GM12878 (cell line): ENCODE results near the gene FAAP100. TPM values are rescaled to one million over a fixed set of nuclear protein-coding genes. Genes with fewer than 3 reads are reported as not detected.

Source experiments
- BACH1 ChIP-seq: fragments of 450-650 bp; IDR thresholded peaks from 2 replicates; pipeline ENCODE4 v1.6.1; 2017; ENCODE audit warnings: mild to moderate bottlenecking, borderline replicate concordance
- BCL3 ChIP-seq: IDR thresholded peaks from 2 replicates; pipeline ENCODE4 v1.6.1; 2011; ENCODE audit warnings: borderline replicate concordance, low read depth, mild to moderate bottlenecking, moderate library complexity, low read length; ENCODE audit not compliant: insufficient read depth, poor library complexity, severe bottlenecking
- BCLAF1 ChIP-seq: fragments of 450-650 bp; IDR thresholded peaks from 2 replicates; pipeline ENCODE4 v1.6.1; 2017; ENCODE audit warnings: antibody characterized with exemption, mild to moderate bottlenecking, moderate library complexity
- EGR1 ChIP-seq, 2 experiments: IDR thresholded peaks; 1 replicate in 1 of 2; 2 replicates in 1 of 2; pipeline ENCODE4 v1.6.1; 2011 to 2012; ENCODE audit warnings: low read depth in 2 of 2, low read length in 2 of 2, borderline replicate concordance in 1 of 2, mild to moderate bottlenecking in 1 of 2, moderate library complexity in 1 of 2
- ELK1 ChIP-seq: IDR thresholded peaks from 2 replicates; pipeline ENCODE4 v1.6.1; 2012; ENCODE audit warnings: low read depth, low read length, improper control_type of control experiment
- IKZF1 ChIP-seq: fragments of 450-650 bp; conservative IDR thresholded peaks from 2 replicates; pipeline ENCODE4 v1.6.1; 2017; ENCODE audit warnings: antibody characterized with exemption, mild to moderate bottlenecking
- ZBED1 ChIP-seq: IDR thresholded peaks from 2 replicates; pipeline ENCODE4 v1.6.1; 2016; ENCODE audit warnings: borderline replicate concordance
- ZNF687 ChIP-seq: fragments of 450-650 bp; IDR thresholded peaks from 2 replicates; pipeline ENCODE4 v1.6.1; 2017; ENCODE audit warnings: mild to moderate bottlenecking, moderate library complexity
- polyA plus RNA-seq, 11 experiments: library from polyadenylated mRNA; depleted of rRNA in 4 of 11; unstranded in 6 of 11; stranded (reverse) in 5 of 11; fragments of >200 nt; fragmentation: Nextera tagmentation in 4 of 11; fragmentation: Illumina TruSeq in 1 of 11; extraction: Ambion mirVana in 4 of 11; extraction: Trizol in 1 of 11; gene quantifications; 1 replicate in 1 of 11; 2 replicates in 10 of 11; pipeline versions ENCODE4 v1.2.1 to v1.2.3, GENCODE V29; 2011 to 2016; ENCODE audit warnings: inconsistent platforms in 2 of 11, missing spikeins in 2 of 11, low read depth in 1 of 11
- total RNA-seq, 4 experiments: library from RNA; depleted of rRNA in 3 of 4; stranded (reverse); fragments of >200 nt in 3 of 4; fragmentation: Illumina TruSeq in 1 of 4; extraction: Trizol in 1 of 4; gene quantifications; 2 replicates each; pipeline versions ENCODE4 v1.2.1 to v1.2.3, GENCODE V29; 2013 to 2021

FAAP100 gene
- total and polyA plus RNA-seq, 10 of the 15 experiments (the other 5 are each of a cell fraction or from before 2014, with no cell fraction given): 0.11 to 46.2 (median 17.1) TPM

GRCh38 chr17:81512562-81513371 is 39.4 kb downstream of the FAAP100 start, which contains the start of gene ACTG1 (continued):
- peak in 1 of 2 experiments; percentile 93; a peak in 2 of 3 replicates for TF ChIP-seq EGR1 (IDR thresholded peaks at IDR 0.05; ENCODE audit: borderline replicate concordance in 1 of 2, low read depth in 2 of 2, low read length in 2 of 2)
- peak; percentile 12 for TF ChIP-seq BCL3
- TF ChIP-seq ZNF687: peak; percentile 96
- peak; percentile 22; the same call in 1 of the 2 replicates for TF ChIP-seq IKZF1
- TF ChIP-seq ELK1: peak; percentile 78
- peak; percentile 99 for TF ChIP-seq BACH1
- no peak for TF ChIP-seq BCLAF1
- peak; percentile 88 for TF ChIP-seq ZBED1
- TF ChIP-seq, all 136 proteins: peak for 35
